GM12878 (cell line): ENCODE data around the gene DUSP16.

Experiments used
- BACH1 ChIP-seq: fragments of 450-650 bp; IDR thresholded peaks from 2 replicates; pipeline ENCODE4 v1.6.1; 2017; ENCODE audit warnings: mild to moderate bottlenecking, borderline replicate concordance
- BMI1 ChIP-seq: fragments of 450-650 bp; IDR thresholded peaks from 2 replicates; pipeline ENCODE4 v1.6.1; 2016; ENCODE audit warnings: mild to moderate bottlenecking, moderate library complexity, borderline replicate concordance
- CEBPB ChIP-seq, 2 experiments: fragments of 150-350 bp in 1 of 2; IDR thresholded peaks; 2 replicates each; pipeline ENCODE4 v1.6.1; 2012 to 2014; ENCODE audit warnings: low read depth in 2 of 2, low read length in 2 of 2, borderline replicate concordance in 1 of 2, inconsistent platforms in 1 of 2
- EZH2 ChIP-seq: IDR thresholded peaks from 2 replicates; pipeline ENCODE4 v1.6.1; 2012; ENCODE audit warnings: low read depth, mild to moderate bottlenecking, control low read depth, inconsistent platforms, low read length, borderline replicate concordance; ENCODE audit not compliant: control insufficient read depth
- POLR2AphosphoS5 ChIP-seq: IDR thresholded peaks from 2 replicates; pipeline ENCODE4 v1.6.1; 2011; ENCODE audit warnings: mild to moderate bottlenecking, low read length, inconsistent platforms
- SIN3A ChIP-seq: IDR thresholded peaks from 2 replicates; pipeline ENCODE4 v1.6.1; 2012; ENCODE audit warnings: low read depth, low read length, improper control_type of control experiment
- SMC3 ChIP-seq: IDR thresholded peaks from 2 replicates; pipeline ENCODE4 v1.6.1; 2011; ENCODE audit warnings: low read length, improper control_type of control experiment, borderline replicate concordance
- TF ChIP-seq, protein P1 (sequence below), 3 experiments: IDR thresholded peaks in 2 of 3; conservative IDR thresholded peaks in 1 of 3; 2 replicates each; pipeline ENCODE4 v1.5.1; 2011; ENCODE audit warnings: low read depth in 3 of 3, low read length in 3 of 3, mild to moderate bottlenecking in 3 of 3, control low read depth in 2 of 3, moderate library complexity in 2 of 3, inconsistent platforms in 1 of 3, mixed read lengths in 1 of 3; ENCODE audit not compliant: control insufficient read depth in 2 of 3, insufficient read depth in 1 of 3; ENCODE audit errors: extremely low read depth in 1 of 3

DNA sequence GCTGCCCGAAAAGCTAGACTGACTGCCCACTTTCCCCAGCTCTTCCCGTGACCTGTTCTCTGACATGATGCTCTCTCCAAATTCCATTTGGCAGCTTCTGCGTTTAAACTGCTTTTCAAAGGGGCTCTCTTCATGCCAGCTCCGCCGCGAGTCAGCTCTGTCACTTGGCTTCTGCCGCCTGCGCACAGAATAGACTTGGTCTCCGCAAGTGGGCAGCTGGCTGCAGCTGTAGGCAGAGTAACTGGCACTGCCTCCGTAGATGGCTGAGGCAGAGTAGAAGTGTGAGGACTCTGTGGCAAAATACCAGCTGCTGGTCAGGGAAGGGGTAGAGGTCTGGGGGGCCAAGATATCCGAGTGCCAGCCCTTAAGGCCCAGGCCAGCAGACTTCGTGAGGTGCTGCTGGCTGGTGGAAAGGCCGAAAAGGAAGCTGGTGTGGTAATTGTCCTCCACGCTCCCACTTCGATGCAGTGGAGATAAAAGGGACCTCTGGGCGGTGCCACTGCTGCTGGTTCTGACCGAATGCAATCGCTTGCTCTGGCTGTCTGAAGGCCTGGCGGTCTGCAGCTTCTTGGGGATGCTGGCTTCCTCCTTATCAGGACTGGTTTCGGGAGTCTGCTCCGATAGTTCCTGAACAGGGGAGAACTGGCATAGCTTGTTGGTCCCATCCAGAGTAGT is 85.7 kb downstream of the DUSP16 start:
- TF ChIP-seq CEBPB (IDR thresholded peaks at IDR 0.05; ENCODE audit: borderline replicate concordance in 1 of 2, low read depth in 2 of 2, low read length in 2 of 2) (no peak), BACH1 (no peak), EZH2 (no peak), SMC3 (no peak), SIN3A (no peak), BMI1 (no peak), POLR2AphosphoS5 (no peak)
- TF ChIP-seq, protein P1, sequence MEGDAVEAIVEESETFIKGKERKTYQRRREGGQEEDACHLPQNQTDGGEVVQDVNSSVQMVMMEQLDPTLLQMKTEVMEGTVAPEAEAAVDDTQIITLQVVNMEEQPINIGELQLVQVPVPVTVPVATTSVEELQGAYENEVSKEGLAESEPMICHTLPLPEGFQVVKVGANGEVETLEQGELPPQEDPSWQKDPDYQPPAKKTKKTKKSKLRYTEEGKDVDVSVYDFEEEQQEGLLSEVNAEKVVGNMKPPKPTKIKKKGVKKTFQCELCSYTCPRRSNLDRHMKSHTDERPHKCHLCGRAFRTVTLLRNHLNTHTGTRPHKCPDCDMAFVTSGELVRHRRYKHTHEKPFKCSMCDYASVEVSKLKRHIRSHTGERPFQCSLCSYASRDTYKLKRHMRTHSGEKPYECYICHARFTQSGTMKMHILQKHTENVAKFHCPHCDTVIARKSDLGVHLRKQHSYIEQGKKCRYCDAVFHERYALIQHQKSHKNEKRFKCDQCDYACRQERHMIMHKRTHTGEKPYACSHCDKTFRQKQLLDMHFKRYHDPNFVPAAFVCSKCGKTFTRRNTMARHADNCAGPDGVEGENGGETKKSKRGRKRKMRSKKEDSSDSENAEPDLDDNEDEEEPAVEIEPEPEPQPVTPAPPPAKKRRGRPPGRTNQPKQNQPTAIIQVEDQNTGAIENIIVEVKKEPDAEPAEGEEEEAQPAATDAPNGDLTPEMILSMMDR (IDR thresholded peaks at IDR 0.05 in 2 of 3, conservative IDR thresholded peaks at IDR 0.05 in 1 of 3; ENCODE audit: control insufficient read depth in 2 of 3, extremely low read depth in 1 of 3, insufficient read depth in 1 of 3, low read depth in 3 of 3, low read length in 3 of 3) = no peak
